Endothelial cell of umbilical vein (primary cell): ENCODE data around the gene CRACR2B. TPM values are rescaled to one million over a fixed set of nuclear protein-coding genes. Genes with fewer than 3 reads are reported as not detected.

Experiments
- BruUV-seq: library from RNA; stranded (reverse); fragments of 400-500 nt; replicated peaks from 2 replicates; lab custom pipeline; 2021; lab: Mats Ljungman, UMichigan
- CTCF ChIA-PET: fragments of 300-600, 350-600 bp; sonication (Branson Sonifier 250); formaldehyde crosslinking; loops from one replicate; lab custom pipeline; 2021; ENCODE audit warnings: antibody characterized with exemption, inconsistent platforms; lab: Charles Lee
- POLR2A ChIA-PET: fragments of 300-600, 350-600 bp; sonication (Branson Sonifier 250); formaldehyde crosslinking; loops from one replicate; lab custom pipeline; 2021; ENCODE audit warnings: antibody characterized with exemption, inconsistent platforms; lab: Charles Lee
- DNase-seq: peaks from one replicate; pipeline ENCODE4 v3.0.0-alpha.2; 2011; ENCODE audit warnings: low read depth, low spot score
- FAIRE-seq: peaks from 2 replicates; lab custom pipeline; 2011; peaks lifted over from hg19 to GRCh38; lab: Jason Lieb, UNC
- H2AFZ ChIP-seq: 2 replicates; pipeline ENCODE4 v1.6.0; 2012; ENCODE audit warnings: low read depth, low read length, control low read depth, inconsistent platforms
- H3K27ac ChIP-seq: 2 replicates; pipeline ENCODE4 v1.5.1; 2011; ENCODE audit warnings: low read depth, mild to moderate bottlenecking, control low read depth, low read length, moderate library complexity; ENCODE audit not compliant: insufficient read depth
- H3K27me3 ChIP-seq, 2 experiments: 2 replicates each; pipeline versions ENCODE4 v1.6.0 to v1.6.1; 2011; ENCODE audit warnings: low read length in 2 of 2, mixed read lengths in 1 of 2; ENCODE audit not compliant: control insufficient read depth in 2 of 2, insufficient read depth in 2 of 2
- H3K36me3 ChIP-seq, 2 experiments: 2 replicates in 1 of 2; 3 replicates in 1 of 2; pipeline ENCODE4 v1.5.1; 2011; ENCODE audit warnings: low read length in 2 of 2, mild to moderate bottlenecking in 1 of 2, moderate library complexity in 1 of 2; ENCODE audit not compliant: control insufficient read depth in 2 of 2, insufficient read depth in 2 of 2; ENCODE audit errors: extremely low read depth in 1 of 2
- H3K4me1 ChIP-seq: 3 replicates; pipeline ENCODE4 v1.5.1; 2011; ENCODE audit warnings: mild to moderate bottlenecking, low read length; ENCODE audit not compliant: control insufficient read depth, insufficient read depth; ENCODE audit errors: extremely low read depth
- H3K4me2 ChIP-seq: 2 replicates; pipeline ENCODE4 v1.6.1; 2011; ENCODE audit warnings: low read length, control low read depth, mixed read lengths; ENCODE audit not compliant: insufficient read depth
- H3K4me3 ChIP-seq, 3 experiments: fragments of 200-600 bp in 1 of 3; sonication (generic), shearing (Covaris generic) in 1 of 3; replicated peaks in 1 of 3; 2 replicates each; pipeline ENCODE4 v1.5.1; 2011 to 2016; ENCODE audit warnings: control low read depth in 3 of 3, low read length in 3 of 3, mild to moderate bottlenecking in 2 of 3, inconsistent platforms in 1 of 3, low read depth in 1 of 3, moderate library complexity in 1 of 3; ENCODE audit not compliant: insufficient read depth in 1 of 3
- H3K79me2 ChIP-seq: 2 replicates; pipeline ENCODE4 v1.6.0; 2012; ENCODE audit warnings: low read length, inconsistent platforms; ENCODE audit not compliant: control insufficient read depth, insufficient read depth
- H3K9ac ChIP-seq: replicated peaks from 2 replicates; pipeline ENCODE3; 2011; ENCODE audit warnings: low read length, control low read depth; ENCODE audit not compliant: insufficient read depth; ENCODE audit errors: extremely low read depth
- H3K9me1 ChIP-seq: replicated peaks from 3 replicates; pipeline ENCODE4 v1.6.0; 2011; ENCODE audit warnings: mild to moderate bottlenecking, low read length; ENCODE audit not compliant: control insufficient read depth, insufficient read depth; ENCODE audit errors: extremely low read depth
- H3K9me3 ChIP-seq: replicated peaks from 2 replicates; pipeline ENCODE4 v1.5.1; 2012; ENCODE audit warnings: low read length, inconsistent platforms; ENCODE audit not compliant: control insufficient read depth, insufficient read depth
- H4K20me1 ChIP-seq: replicated peaks from 2 replicates; pipeline ENCODE3; 2011; ENCODE audit warnings: mild to moderate bottlenecking, low read length; ENCODE audit not compliant: control insufficient read depth, insufficient read depth; ENCODE audit errors: extremely low read depth
- EZH2 ChIP-seq: IDR thresholded peaks from 2 replicates; pipeline ENCODE4 v1.6.1; 2012; ENCODE audit warnings: borderline replicate concordance, low read depth, mild to moderate bottlenecking, moderate library complexity, low read length, inconsistent platforms; ENCODE audit not compliant: severe bottlenecking
- JUN ChIP-seq: IDR thresholded peaks from 2 replicates; pipeline ENCODE4 v1.6.1; 2011; ENCODE audit warnings: borderline replicate concordance, low read depth; ENCODE audit not compliant: insufficient read length, insufficient read depth
- MYC ChIP-seq: IDR thresholded peaks from one replicate; pipeline ENCODE4 v1.6.1; 2011; ENCODE audit warnings: mild to moderate bottlenecking, low read depth, low read length
- dilution Hi-C: fragments of 300-500 bp; cut with MboI; formaldehyde crosslinking; loops from one replicate; pipeline ENCODE4 v1.15.0; 2019; ENCODE audit warnings: low sequenced_read_pairs; ENCODE audit not compliant: extremely low pct_ligation_motif_present
- intact Hi-C: fragments of 100-400 bp; cut with micrococcal nuclease; formaldehyde crosslinking; loops from one replicate; pipeline ENCODE4 v1.10.0; 2022
- polyA plus RNA-seq, 4 experiments: library from polyadenylated mRNA; depleted of rRNA in 3 of 4; stranded (reverse) in 3 of 4; unstranded in 1 of 4; fragments of >200 nt; gene quantifications; 2 replicates each; pipeline versions ENCODE4 v1.2.1 to v1.2.3, GENCODE V29; 2011 to 2012; ENCODE audit warnings: missing spikeins in 1 of 4
- total RNA-seq: library from RNA; stranded (reverse); gene quantifications from 2 replicates; pipeline ENCODE4 v1.2.3, GENCODE V29; 2021
- TF ChIP-seq, protein P1 (sequence below), 2 donors: IDR thresholded peaks; 1 replicate in 1 of 2; 2 replicates in 1 of 2; pipeline ENCODE4 v1.5.1; 2011; ENCODE audit warnings: low read length in 2 of 2, mild to moderate bottlenecking in 2 of 2, moderate library complexity in 2 of 2, control low read depth in 1 of 2, inconsistent platforms in 1 of 2, low read depth in 1 of 2; ENCODE audit not compliant: insufficient read depth in 1 of 2; ENCODE audit errors: extremely low read depth in 1 of 2
- TF ChIP-seq, protein P2 (sequence below): IDR thresholded peaks from 2 replicates; pipeline ENCODE4 v1.6.1; 2011; ENCODE audit not compliant: insufficient read depth, insufficient read length

CRACR2B gene
- total and polyA plus RNA-seq, 2 donors (not counting 3 experiments of a cell fraction or from before 2014, with no cell fraction given) = 8.4 to 9.3 TPM

DNA sequence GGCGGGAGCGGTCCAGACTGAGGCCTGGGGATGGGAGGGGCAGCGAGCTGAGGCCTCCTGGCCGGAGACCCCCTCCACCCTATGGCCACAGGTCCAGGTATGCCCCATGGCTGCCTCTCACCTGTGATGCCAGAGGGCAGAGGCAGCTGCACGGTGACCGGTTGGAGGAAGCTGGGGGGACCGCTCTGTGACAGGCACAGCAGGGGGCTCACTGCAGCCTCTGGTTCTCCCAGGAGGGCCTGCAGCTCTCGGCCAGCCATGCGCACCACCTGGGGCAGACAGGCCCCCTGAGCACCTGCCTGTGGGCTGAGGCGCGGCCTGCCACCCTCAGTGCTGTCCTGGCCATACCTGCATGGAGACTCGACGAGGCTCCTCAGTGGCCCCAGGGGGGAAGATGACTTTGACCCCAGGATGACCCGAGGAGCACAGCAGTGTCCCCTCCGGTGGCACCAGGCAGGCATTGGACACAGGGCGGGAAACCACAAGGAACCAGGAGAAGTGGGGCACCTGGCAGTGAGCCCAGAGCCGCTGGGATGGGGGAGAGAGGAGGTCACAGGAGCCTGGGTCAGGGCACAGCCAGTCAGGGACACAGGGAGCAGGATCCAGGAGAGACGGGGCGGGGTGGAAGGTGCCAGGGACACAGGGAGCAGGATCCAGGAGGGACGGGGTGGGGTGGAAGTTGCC, 26.5 kb upstream of the CRACR2B start:
- ChIA-PET CTCF (no interaction called here), POLR2A (no interaction called here)
- intact Hi-C loops = no loop called here

More for the DNA sequence above, 26.5 kb upstream of the CRACR2B start:
- Histone ChIP-seq H3K9me1 (no peaks in the 10 kb centered on the region), H3K36me3 (peaks cover 0 to 20% of the 10 kb centered on the region in 2 experiments), H3K27ac (no peak overlapping the region), H3K4me3 (no peak overlapping the region), H3K4me2 (no peak overlapping the region), H3K79me2 (peaks cover 5% of the 10 kb centered on the region), H2AFZ (no peak overlapping the region), H4K20me1 (no peaks in the 10 kb centered on the region), H3K9ac (no peak overlapping the region), H3K27me3 (no peaks in the 10 kb centered on the region), H3K4me1 (peaks cover 25% of the 10 kb centered on the region), H3K9me3 (no peaks in the 10 kb centered on the region)
- no peak for DNase-seq
- TF ChIP-seq, protein P1, sequence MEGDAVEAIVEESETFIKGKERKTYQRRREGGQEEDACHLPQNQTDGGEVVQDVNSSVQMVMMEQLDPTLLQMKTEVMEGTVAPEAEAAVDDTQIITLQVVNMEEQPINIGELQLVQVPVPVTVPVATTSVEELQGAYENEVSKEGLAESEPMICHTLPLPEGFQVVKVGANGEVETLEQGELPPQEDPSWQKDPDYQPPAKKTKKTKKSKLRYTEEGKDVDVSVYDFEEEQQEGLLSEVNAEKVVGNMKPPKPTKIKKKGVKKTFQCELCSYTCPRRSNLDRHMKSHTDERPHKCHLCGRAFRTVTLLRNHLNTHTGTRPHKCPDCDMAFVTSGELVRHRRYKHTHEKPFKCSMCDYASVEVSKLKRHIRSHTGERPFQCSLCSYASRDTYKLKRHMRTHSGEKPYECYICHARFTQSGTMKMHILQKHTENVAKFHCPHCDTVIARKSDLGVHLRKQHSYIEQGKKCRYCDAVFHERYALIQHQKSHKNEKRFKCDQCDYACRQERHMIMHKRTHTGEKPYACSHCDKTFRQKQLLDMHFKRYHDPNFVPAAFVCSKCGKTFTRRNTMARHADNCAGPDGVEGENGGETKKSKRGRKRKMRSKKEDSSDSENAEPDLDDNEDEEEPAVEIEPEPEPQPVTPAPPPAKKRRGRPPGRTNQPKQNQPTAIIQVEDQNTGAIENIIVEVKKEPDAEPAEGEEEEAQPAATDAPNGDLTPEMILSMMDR (IDR thresholded peaks at IDR 0.05; ENCODE audit: extremely low read depth in 1 of 2, insufficient read depth in 1 of 2, low read depth in 1 of 2, low read length in 2 of 2) = no peak
- TF ChIP-seq JUN (no peak), EZH2 (no peak), MYC (no peak)
- TF ChIP-seq, protein P2, sequence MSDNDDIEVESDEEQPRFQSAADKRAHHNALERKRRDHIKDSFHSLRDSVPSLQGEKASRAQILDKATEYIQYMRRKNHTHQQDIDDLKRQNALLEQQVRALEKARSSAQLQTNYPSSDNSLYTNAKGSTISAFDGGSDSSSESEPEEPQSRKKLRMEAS = no peak
- BruUV-seq = no TSS peak
- dilution Hi-C loops = no loop called here
- FAIRE-seq = no peak
